SK-N-SH treated with all-trans-retinoic acid at 6 μM for 48 hours (cell line): ENCODE results near the gene DPY19L2.
A peak's percentile ranks its signal among the peaks of the same experiment; 100 is the strongest.
"Not testable (repeated sequence)": the region's sequence is repeated elsewhere in the genome, so short reads cannot be mapped to it uniquely, and the experiment has no call there.

Source experiments
- ATAC-seq: fragments of 200-7000 bp; cut with Tn5 transposase; 3 replicates; pipeline ENCODE4 v1.9.1; 2020; ENCODE audit warnings: mild to moderate bottlenecking, moderate library complexity
- ISL1 ChIP-seq: fragments of 250-450 bp; sonication (Bioruptor Pico); IDR thresholded peaks from 2 replicates; pipeline ENCODE4 v2.1.2; 2022; ENCODE audit warnings: mild to moderate bottlenecking, moderate library complexity

DPY19L2 gene

DNA sequence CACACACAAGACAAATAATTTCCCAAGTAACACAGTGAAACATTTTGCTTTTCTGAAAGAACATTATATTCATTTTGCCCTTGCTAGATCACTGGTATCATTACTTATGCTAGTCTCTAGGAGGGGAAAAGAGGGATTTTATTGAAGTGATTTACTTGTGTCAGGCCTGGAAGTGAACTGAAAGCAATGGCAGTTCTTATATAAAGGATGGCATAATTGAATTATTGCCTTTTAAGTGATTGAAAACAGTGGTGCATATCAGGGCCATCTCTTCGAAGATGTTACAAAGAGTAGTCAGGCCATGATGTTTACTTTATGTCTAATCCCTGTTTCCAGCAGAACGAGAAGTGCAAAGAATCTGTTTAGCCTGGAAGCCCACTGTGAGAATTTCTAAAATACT is 30.7 kb upstream of the DPY19L2 start:
- not testable (repeated sequence) for ATAC-seq
- peak; percentile 53 for TF ChIP-seq ISL1 (CRISPR knock-in tag)

DNA sequence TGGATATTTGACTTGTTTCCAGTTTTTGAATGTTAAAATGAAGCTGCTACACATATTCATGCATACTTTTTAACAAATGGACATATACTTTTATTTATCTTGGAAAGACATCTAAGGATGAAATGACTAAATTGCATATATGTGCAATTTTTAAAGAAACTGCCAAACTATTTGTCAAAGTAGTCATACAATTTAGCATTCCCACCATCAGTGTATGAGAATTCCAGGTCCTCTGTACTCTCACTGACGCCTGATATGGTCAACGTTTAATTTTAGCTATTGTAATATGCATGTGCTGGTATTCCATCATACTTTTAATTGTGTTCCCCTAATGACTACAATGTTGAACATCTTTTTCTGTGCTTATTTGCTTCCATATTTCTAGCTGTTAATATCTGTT is 22.5 kb upstream of the DPY19L2 start:
- ATAC-seq = not testable (repeated sequence)

DNA sequence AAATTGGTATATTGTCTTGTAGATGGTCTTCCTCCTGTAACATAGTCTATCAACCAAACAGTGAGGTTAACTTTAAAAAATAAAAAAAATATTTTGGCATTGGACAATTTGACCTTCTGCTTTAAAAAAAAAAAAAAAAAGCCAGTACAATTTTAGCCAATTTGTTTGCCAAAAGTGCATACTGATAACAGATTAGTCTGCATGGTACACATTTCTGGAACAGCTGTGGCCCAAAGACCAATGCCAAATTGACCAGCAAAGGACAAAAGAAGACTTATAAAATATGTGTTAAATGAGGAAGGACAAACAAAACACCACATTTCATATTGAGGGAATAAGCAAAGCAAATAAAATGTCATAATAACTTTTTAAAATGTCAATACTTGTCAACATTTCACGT is 20.8 kb upstream of the DPY19L2 start:
- ATAC-seq = not testable (repeated sequence)

DNA sequence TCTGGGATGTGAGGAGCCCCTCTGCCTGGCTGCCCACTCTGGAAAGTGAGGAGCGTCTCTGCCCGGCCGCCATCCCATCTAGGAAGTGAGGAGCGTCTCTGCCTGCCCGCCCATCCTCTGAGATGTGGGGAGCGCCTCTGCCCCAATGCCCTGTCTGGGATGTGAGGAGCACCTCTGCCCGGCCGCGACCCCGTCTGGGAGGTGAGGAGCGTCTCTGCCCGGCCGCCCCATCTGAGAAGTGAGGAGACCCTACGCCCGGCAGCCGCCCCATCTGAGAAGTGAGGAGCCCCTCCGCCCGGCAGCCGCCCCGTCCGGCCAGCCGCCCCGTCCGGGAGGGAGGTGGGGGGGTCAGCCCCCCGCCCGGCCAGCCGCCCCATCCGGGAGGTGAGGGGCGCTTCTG is 18.3 kb upstream of the DPY19L2 start:
- not testable (repeated sequence) for ATAC-seq

DNA sequence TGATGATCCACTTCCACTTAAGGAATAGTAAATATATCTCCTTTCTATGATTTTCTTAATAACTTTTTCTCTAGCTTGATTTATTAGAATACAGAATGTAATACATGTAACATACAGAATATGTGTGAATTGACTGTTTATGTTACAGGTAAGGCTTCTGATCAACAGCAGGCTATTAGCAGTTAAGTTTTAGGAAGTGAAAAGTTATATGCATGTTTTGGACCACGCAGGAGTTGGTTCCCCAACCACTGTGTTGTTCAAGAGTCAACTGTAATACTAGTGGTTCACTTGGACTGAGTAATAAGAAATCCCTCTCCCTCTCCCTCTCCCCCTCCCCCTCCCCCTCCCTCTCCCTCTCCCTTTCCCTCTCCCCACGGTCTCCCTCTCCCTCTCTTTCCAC is 17.5 kb upstream of the DPY19L2 start:
- ATAC-seq = not testable (repeated sequence)

DNA sequence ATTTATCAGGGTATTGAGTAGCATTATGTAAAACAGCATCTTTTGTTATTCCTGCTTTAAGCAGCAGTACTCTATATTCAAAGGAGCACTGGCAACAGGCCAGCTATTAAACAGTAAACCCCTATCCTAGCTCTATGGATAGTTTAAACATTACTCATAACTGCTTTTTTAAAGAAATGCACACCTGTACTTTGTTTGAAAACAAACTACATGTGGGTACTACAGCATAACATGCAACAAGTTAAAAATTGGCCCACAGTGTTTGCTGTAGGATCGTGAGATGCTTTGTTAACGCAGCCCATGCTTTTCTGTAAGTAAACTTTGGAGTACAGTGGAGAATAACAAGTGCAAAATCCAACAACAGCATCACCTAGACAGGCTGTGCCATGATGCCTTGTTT is 14.3 kb upstream of the DPY19L2 start:
- not testable (repeated sequence) for ATAC-seq

DNA sequence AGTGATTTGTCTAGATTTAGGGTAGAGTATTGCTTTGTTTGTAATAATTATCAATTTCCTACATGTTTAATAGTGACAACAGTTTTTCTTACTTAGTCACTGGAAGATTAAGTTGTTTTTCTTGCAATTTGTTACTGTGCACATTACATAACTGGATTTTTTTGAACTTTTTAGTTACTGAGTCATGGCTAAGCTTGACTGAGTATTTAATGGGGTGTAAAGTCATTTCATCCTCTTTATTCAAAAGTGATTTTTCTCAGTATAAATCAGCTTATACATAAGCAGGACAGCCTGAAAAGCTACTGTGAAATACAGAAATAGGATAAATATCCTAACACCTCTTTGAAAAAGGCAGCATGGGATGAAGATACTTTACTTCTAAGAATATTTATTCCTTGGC is 12.5 kb upstream of the DPY19L2 start:
- ATAC-seq = not testable (repeated sequence)
- TF ChIP-seq ISL1 (CRISPR knock-in tag) = peak; percentile 60; the same call in 1 of the 2 replicates

DNA sequence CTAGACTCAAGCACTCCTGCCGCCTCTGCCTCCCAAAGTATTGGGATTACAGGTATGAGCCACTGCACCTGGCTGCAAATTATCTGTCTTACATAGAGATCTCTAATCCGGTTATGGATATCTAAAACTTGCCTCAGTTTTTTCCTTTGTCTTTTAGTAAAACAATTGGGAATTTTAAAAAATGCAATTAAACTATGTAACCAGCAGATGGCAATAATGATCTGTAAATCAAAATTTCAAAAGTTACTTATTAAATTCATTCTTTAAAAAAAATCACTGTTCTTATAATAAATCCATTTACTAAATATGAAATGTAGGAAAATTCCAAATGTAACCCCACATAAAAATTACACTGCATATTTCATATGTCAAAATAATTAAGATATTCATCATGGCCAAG is 4.3 kb upstream of the DPY19L2 start:
- ATAC-seq = not testable (repeated sequence)

DNA sequence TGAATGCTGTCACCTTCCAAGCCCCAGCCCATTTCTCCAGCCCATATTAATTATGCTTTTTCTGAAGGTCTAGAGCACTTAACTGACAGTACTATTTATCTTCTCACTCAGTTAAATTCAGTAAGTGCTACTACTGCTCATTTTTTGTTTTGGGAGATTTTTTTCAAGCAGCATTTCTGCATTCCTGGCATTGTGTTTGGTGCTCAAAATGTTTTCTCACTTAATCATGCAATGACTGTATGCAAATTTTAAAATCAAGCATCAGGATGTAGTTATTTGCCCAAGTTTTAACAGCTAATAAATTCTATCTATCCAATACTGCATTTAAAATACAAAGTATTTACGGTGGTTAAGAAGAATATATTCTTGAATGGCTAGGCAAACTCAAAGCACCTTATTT is 1.6 kb upstream of the DPY19L2 start:
- ATAC-seq = not testable (repeated sequence)

DNA sequence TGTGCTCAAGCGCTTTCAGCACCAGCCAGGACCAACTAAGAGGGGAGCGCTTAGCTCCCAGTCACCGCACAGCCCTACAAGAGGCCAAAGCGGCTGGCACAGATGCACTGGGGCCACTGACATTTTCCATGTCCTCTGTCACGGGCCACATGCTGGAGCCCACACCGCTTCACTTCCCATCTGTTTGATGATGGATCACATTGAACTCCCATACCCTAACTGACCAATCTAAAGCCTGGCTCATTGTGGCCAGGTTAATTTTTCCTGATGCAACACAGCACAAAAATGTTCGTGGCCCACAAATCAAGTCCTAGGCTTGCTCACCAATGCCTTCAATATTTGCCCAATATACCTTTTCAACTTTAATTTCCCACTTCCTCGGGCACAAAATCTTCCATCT is 1.1 kb upstream of the DPY19L2 start:
- ATAC-seq = not testable (repeated sequence)

DNA sequence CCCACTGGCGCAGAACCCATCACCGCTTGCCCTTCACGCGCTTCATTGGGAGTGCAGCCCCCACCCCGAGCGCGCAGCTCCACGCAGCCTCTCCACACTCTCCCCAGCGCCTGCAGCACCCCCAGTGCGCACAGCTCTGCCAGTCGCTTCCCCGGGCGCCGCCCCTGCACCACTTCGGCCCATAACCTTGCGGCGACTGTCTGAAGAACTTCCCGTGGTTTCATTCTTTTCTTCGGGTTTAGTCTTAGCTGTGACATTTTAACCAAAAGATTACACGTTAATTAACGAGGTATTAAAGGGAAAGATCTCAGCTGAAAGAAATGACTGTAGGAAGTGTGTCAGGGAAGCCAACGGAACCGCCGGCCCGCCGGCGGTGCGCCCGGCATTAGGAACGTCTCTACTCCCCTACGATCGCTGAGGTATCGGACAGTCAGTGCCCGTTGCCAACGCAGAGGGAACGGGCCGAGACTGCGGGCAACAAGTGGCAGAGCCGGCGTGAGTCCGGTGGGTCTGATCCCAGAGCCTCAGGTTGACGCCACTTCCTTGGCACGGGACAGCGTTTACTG is 590 bp upstream of the DPY19L2 start:
- peak; percentile 68 for ATAC-seq

DNA sequence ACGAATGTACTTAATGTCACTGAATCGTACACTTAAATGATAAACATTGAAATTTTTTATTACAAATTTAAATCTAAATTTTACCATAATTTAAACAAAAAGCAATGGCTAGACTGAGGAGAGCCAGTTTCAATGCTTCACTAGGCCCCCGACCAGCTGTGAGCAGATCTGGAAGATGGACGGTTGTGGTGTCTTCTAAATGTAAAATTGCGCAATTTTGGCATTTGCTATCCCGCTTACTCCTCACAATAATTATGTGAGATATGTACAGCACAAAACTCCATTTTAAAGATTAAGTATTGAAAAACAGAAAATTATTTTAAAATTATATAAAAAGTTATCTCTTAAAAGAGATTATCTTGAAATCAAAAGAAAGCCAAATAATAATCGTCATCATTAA is 5.3 kb downstream of the DPY19L2 start:
- not testable (repeated sequence) for ATAC-seq

DNA sequence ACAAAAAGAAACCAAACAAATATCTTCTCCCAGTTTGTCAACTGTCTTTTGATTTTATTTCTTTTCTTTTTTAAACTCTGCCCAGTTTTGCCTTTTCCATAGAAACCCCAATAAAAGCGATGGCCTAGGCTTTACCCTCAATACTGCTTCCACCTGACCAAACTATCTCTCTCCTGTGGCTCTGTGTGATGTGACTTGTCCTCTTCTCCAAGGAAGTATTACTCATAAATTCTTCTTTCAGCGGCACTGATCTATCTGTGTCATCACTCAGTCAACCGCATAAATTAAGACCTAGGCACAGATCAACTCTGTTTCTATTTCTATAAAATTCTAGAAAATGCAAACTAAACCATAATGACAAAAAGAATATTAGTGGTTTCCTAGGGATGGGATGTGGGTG is 9.8 kb downstream of the DPY19L2 start:
- ATAC-seq = not testable (repeated sequence)

DNA sequence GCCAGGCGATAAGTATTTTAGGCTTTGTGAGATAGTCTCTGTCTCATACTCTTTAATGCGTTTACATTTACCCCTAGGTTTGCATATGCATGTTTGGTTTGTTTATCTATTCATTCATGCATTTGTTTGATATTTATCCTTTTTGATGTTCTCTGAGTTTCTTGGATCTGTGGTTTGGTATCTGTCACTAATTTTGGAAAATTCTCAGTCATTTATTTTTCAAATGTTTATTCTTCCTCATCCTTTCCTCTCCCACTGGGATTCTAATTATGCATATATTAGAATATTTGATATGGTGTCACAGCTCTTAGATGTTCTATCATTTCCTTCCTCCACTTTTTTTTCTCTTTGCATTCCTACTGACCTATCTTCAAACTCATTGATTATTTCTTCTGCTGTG is 11.9 kb downstream of the DPY19L2 start:
- not testable (repeated sequence) for ATAC-seq

DNA sequence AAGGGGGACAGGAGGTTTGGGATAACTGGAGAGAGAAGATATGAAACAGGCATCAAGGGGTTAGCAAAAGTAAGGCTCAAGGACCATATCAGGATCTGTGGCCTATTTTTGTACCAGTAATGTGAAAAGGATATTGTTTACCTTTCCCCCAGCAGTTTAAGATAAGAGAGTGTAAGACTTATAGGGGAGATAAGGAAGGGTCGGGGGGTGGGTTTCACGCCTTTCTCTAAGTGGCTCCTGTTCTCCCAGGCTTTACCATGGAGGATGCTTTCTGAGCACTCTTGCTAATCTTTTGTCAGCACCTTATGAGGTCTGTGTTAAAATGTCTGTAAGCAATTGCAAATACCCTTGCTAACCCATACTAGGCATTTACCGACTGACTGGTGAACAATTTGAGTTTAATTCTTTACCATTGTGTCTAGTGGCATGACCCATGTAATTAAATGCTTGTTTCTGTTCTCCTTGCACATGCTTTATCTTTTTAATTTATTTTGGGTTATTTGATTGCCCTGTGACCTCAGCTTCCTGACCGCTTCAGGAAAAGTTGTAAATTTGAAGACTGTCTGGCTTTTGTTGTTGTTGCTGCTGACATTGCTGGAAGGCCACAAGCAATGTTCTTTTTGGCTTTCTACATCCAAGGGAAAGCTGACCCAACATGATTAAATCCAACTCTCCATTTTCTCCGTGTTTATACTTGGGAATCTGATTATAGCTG is 12.6 kb downstream of the DPY19L2 start:
- not testable (repeated sequence) for ATAC-seq

DNA sequence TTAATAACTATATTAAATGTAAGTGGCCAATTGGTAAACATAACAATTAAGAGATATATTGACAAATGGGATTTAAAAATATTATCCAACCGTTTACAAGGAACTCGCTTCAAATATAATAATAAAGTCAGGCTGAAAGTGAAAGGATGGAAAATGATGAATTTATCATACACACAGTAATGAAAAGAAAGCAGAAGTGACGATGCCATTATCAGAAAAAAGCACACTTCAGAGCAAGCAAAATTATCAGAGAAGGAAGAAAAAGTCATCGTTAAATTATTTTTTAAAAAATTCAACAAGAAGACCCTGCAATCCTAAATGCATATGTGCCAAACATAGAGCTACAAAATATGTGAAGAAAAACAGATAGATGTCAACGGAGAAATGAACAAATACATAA is 13.8 kb downstream of the DPY19L2 start:
- ATAC-seq = not testable (repeated sequence)

DNA sequence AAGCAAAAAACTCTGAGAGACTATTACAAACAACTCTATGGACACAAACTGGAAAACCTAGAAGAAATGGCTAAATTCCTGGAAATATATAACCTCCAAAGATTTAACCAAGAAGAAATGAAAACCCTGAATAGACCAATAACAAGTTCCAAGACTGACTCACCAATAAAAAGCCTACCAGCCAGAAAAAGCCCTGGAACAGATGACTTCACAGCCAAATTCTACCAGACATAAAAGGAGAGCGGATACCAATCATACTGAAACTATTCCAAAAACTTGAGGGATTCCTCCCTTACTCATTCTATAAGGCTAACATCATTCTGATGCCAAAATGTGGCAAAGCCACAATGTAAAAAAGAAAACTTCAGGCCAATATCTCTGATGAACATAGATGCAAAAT is 18.8 kb downstream of the DPY19L2 start:
- peak; percentile 95 for ATAC-seq
